Smooth muscle cell (in vitro differentiated cells): ENCODE measurements around the gene RNPS1. TPM values are rescaled to one million over a fixed set of nuclear protein-coding genes. Genes with fewer than 3 reads are reported as not detected.

ENCODE experiments used
- DNase-seq: peaks from one replicate; lab custom pipeline; 2025; ENCODE audit not compliant: unreplicated experiment; lab: John Stamatoyannopoulos, UW
- H2AFZ ChIP-seq: fragments of 200-600 bp; sonication (generic); 2 replicates; pipeline ENCODE4 v1.6.0; 2016; ENCODE audit warnings: antibody characterized with exemption, low read depth, mild to moderate bottlenecking
- H3F3A ChIP-seq: fragments of 200-600 bp; sonication (generic); 2 replicates; pipeline ENCODE4 v1.6.0; 2017; ENCODE audit warnings: antibody characterized with exemption, low read depth
- H3K27ac ChIP-seq: fragments of 200-600 bp; sonication (generic); 2 replicates; pipeline ENCODE4 v1.5.1; 2016; ENCODE audit warnings: low read depth, mild to moderate bottlenecking
- H3K27me3 ChIP-seq: fragments of 200-600 bp; sonication (generic); 2 replicates; pipeline ENCODE4 v1.6.1; 2016; ENCODE audit warnings: low read depth, mild to moderate bottlenecking
- H3K36me3 ChIP-seq: fragments of 200-600 bp; sonication (generic); 2 replicates; pipeline ENCODE4 v1.5.1; 2016; ENCODE audit warnings: low read depth
- H3K4me1 ChIP-seq: fragments of 200-600 bp; sonication (generic); 2 replicates; pipeline ENCODE4 v1.5.1; 2016; ENCODE audit warnings: low read depth
- H3K4me2 ChIP-seq: fragments of 200-600 bp; sonication (generic); 2 replicates; pipeline ENCODE4 v1.6.0; 2016; ENCODE audit warnings: mild to moderate bottlenecking
- H3K4me3 ChIP-seq: fragments of 200-600 bp; sonication (generic); 2 replicates; pipeline ENCODE4 v1.5.1; 2016; ENCODE audit warnings: mild to moderate bottlenecking
- H3K79me2 ChIP-seq: fragments of 200-600 bp; sonication (generic); 2 replicates; pipeline ENCODE4 v1.6.0; 2016; ENCODE audit warnings: low read depth, mild to moderate bottlenecking
- H3K9ac ChIP-seq: fragments of 200-600 bp; sonication (generic); 2 replicates; pipeline ENCODE4 v1.6.0; 2016; ENCODE audit warnings: low read depth
- H3K9me3 ChIP-seq: fragments of 200-600 bp; sonication (generic); replicated peaks from 2 replicates; pipeline ENCODE4 v1.5.1; 2016; ENCODE audit warnings: low read depth
- H4K20me1 ChIP-seq: fragments of 200-600 bp; sonication (generic); 2 replicates; pipeline ENCODE4 v1.6.0; 2016; ENCODE audit warnings: low read depth
- WGBS: methylation state at CpG from one replicate; pipeline ENCODE4 v1.1.7; 2016; ENCODE audit warnings: low lambda C conversion rate; 5-methylcytosine and 5-hydroxymethylcytosine counted together
- polyA plus RNA-seq: library from polyadenylated mRNA; unstranded; fragments of >200 nt; fragmentation: Nextera tagmentation; extraction: Ambion mirVana; gene quantifications from 2 replicates; pipeline ENCODE4 v1.2.1, GENCODE V29; 2016
- total RNA-seq: library from RNA; depleted of rRNA; stranded (reverse); fragments of >200 nt; gene quantifications from 2 replicates; pipeline ENCODE4 v1.2.3, GENCODE V29; 2014
- TF ChIP-seq, protein P1 (sequence below): fragments of 200-600 bp; sonication (generic); IDR thresholded peaks from 2 replicates; pipeline ENCODE4 v1.5.1; 2017; ENCODE audit warnings: borderline replicate concordance, mild to moderate bottlenecking, antibody characterized with exemption; ENCODE audit not compliant: insufficient read depth, poor library complexity, severe bottlenecking

Gene RNPS1
- total and polyA plus RNA-seq, 2 experiments from 2014 or later = 87.9 to 192 TPM

DNA sequence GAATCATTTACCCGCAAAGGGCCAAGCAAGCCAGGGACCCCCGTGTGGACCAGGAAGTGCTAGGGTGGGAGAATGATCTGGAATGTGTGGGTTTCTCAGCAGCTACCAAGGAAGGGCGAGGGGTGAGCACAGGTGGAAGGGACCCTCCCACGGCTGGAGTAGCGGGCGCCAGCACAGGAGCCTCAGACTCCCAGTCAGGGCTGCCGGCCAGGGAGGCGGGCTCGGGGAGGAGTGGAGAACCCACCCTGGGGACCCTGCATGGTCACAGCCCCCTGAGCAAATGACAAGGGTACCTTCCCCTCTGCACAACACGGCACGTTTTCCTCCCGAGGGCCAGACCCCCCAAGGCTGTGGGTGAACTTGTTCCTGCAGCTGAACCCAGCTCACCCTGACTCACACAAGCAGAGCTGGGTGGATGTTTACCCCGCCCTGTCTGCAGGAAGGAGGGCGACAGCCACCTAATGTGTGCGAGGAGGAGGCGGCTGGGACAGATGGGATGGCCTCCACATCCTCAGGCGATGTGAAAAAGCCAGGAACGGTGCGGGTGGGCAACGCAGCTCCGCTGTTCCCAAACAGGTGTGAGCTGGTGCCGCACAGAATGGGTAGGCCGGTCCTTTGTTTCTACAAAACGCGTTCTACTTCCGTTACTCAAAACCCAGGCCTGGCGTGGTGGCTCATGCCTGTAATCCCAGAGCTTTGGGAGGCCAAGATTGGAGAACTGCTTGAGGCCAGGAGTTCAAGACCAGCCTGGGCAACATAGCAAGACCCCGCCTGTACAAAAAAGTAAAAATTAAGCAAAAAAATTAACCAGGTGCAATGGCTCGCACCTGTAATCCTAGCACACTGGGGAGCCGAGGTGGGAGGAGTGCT, 22.8 kb downstream of the RNPS1 start:
- Histone ChIP-seq H3K79me2 (peaks cover 28% of the 10 kb centered on the region), H3K9me3 (no peaks in the 10 kb centered on the region), H3K27ac (no peak overlapping the region), H3K4me3 (no peak overlapping the region), H3K9ac (no peak overlapping the region), H3F3A (no peaks in the 10 kb centered on the region), H3K4me2 (no peak overlapping the region), H2AFZ (no peak overlapping the region), H3K27me3 (no peaks in the 10 kb centered on the region), H3K4me1 (peaks cover 4% of the 10 kb centered on the region), H3K36me3 (no peaks in the 10 kb centered on the region), H4K20me1 (no peaks in the 10 kb centered on the region)
- TF ChIP-seq, protein P1, sequence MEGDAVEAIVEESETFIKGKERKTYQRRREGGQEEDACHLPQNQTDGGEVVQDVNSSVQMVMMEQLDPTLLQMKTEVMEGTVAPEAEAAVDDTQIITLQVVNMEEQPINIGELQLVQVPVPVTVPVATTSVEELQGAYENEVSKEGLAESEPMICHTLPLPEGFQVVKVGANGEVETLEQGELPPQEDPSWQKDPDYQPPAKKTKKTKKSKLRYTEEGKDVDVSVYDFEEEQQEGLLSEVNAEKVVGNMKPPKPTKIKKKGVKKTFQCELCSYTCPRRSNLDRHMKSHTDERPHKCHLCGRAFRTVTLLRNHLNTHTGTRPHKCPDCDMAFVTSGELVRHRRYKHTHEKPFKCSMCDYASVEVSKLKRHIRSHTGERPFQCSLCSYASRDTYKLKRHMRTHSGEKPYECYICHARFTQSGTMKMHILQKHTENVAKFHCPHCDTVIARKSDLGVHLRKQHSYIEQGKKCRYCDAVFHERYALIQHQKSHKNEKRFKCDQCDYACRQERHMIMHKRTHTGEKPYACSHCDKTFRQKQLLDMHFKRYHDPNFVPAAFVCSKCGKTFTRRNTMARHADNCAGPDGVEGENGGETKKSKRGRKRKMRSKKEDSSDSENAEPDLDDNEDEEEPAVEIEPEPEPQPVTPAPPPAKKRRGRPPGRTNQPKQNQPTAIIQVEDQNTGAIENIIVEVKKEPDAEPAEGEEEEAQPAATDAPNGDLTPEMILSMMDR = no peak
- WGBS = 95% methylated on average over 30 of the region's 30 CpGs
- no peak for DNase-seq

DNA sequence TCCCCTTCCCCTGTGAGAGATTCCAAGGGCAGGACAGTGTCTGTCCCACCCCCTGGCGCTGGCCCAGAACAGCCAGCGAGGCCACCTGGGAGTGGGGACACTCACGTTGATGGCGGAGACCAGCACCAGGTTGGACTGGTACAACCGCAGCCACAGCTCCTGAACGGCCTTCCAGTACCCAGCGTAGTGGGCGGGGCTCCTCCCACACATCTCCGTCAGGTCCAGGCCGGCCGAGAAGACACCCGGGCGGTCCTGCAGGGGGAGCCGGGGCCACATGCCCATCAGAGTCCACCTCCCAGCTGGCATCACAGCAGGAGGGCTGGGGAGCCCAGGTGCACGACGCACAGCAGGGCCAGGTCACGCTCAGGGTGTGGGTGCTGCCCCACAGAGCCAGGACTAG, 23.6 kb downstream of the RNPS1 start:
- Histone ChIP-seq H3K4me3 (no peak overlapping the region), H3K9me3 (no peaks in the 10 kb centered on the region), H3F3A (peaks cover 6% of the 10 kb centered on the region), H3K27ac (no peak overlapping the region), H3K79me2 (peaks cover 20% of the 10 kb centered on the region), H3K36me3 (no peaks in the 10 kb centered on the region), H2AFZ (no peak overlapping the region), H4K20me1 (no peaks in the 10 kb centered on the region), H3K4me2 (no peak overlapping the region), H3K9ac (no peak overlapping the region), H3K27me3 (no peaks in the 10 kb centered on the region), H3K4me1 (no peaks in the 10 kb centered on the region)
- TF ChIP-seq, protein P1 = no peak
- 87% methylated on average over 17 of the region's 17 CpGs for WGBS
- no peak for DNase-seq

DNA sequence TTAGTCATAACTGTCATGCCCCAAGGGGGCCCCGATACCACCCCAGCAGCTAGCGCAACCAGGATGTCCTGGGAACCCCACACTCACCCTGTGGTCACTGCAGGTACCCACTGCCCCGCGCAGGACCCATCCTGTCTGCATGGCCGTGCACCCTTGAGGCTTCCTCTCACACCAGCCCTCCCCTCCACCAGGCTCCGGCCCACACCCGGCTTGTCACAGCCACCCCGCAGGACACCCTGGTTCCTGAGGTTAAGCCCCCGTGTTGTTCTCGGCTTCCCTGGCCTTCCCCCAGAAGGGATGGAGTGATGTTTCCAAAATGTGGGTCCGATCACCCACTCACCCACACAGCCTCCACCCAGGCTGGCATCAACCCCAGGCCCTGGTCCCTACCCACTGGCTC, 24.1 kb downstream of the RNPS1 start:
- Histone ChIP-seq H3K9me3 (no peaks in the 10 kb centered on the region), H3K36me3 (no peaks in the 10 kb centered on the region), H4K20me1 (no peaks in the 10 kb centered on the region), H3K79me2 (peaks cover 15% of the 10 kb centered on the region), H3K9ac (no peak overlapping the region), H3K27me3 (no peaks in the 10 kb centered on the region), H3K4me3 (no peak overlapping the region), H3F3A (peaks cover 7% of the 10 kb centered on the region), H3K27ac (no peak overlapping the region), H3K4me1 (no peaks in the 10 kb centered on the region), H2AFZ (no peak overlapping the region), H3K4me2 (no peak overlapping the region)
- TF ChIP-seq, protein P1 = no peak
- no peak for DNase-seq
- WGBS = 97% methylated on average over 11 of the region's 11 CpGs

DNA sequence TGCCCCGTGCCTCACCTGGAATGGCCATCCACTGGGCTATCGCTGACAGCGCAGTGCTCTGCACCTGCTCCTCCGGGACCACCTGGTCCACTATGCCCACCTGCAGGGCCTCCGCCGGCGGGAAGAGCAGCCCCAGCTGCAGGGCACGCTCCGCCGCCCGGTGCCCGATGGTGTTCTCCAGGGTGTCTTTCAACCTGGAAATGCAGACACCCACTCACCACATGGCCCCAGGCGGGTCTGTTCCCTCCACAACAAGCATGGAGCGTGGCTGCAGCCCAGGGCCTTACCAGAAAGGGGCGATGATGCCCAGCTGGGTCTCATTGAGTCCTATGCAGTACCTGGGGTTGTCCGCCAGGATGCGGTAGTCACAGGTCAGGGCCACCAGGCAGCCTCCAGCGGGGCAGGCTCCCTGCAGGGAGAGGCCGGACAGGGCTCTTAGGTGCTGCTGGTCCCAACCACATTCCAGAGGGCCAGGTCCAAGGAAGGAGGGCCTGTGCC, 24.8 kb downstream of the RNPS1 start:
- TF ChIP-seq, protein P1 = no peak
- Histone ChIP-seq H2AFZ (no peak overlapping the region), H3K27ac (no peak overlapping the region), H3K4me1 (no peaks in the 10 kb centered on the region), H3F3A (peaks cover 7% of the 10 kb centered on the region), H3K9me3 (no peaks in the 10 kb centered on the region), H3K27me3 (peaks cover 2% of the 10 kb centered on the region), H3K79me2 (peaks cover 9% of the 10 kb centered on the region), H3K36me3 (no peaks in the 10 kb centered on the region), H3K4me2 (no peak overlapping the region), H3K9ac (no peak overlapping the region), H3K4me3 (no peak overlapping the region), H4K20me1 (no peaks in the 10 kb centered on the region)
- 97% methylated on average over 19 of the region's 19 CpGs for WGBS
- no peak for DNase-seq
